Measurements from ENCODE around the gene PKN3.

DNA sequence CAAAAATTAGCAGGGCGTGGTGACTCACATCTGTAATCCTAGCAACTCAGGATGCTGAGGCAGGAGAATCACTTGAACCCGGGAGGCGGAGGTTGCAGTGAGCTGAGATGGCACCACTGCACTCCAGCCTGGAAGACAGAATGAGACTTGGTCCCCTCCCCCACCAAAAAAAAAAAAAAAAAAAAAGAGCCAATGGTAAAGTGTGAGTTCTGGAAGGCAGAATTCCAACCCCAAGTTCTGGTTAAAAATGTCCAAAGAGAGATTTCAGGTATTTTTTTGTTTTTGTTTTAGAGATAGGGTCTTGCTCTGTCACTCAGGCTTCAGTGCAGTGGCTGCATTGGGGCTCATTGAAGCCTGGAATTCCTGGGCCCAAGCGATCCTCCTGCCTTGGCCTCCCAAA lies 14.8 kb upstream of the PKN3 start:
- TF ChIP-seq, protein P1, sequence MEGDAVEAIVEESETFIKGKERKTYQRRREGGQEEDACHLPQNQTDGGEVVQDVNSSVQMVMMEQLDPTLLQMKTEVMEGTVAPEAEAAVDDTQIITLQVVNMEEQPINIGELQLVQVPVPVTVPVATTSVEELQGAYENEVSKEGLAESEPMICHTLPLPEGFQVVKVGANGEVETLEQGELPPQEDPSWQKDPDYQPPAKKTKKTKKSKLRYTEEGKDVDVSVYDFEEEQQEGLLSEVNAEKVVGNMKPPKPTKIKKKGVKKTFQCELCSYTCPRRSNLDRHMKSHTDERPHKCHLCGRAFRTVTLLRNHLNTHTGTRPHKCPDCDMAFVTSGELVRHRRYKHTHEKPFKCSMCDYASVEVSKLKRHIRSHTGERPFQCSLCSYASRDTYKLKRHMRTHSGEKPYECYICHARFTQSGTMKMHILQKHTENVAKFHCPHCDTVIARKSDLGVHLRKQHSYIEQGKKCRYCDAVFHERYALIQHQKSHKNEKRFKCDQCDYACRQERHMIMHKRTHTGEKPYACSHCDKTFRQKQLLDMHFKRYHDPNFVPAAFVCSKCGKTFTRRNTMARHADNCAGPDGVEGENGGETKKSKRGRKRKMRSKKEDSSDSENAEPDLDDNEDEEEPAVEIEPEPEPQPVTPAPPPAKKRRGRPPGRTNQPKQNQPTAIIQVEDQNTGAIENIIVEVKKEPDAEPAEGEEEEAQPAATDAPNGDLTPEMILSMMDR (IDR thresholded peaks at IDR 0.05), result no peak
- TF ChIP-seq POLR2A (IDR thresholded peaks at IDR 0.05) (no peak), POLR2AphosphoS5 (IDR thresholded peaks at IDR 0.05) (no peak)

All from gastroesophageal sphincter (tissue), 3 donors.